Suprapubic skin (tissue), 4 donors: Measurements from ENCODE around the gene SMIM5.

ENCODE experiments used
- CTCF ChIP-seq, 2 donors: fragments of 200-600 bp in 1 of 2; fragments of 450-650 bp in 1 of 2; sonication (generic) in 1 of 2; IDR thresholded peaks; one replicate each; pipeline ENCODE4 v1.5.1; 2016 to 2019; ENCODE audit warnings: antibody characterized with exemption in 2 of 2, mild to moderate bottlenecking in 1 of 2, moderate library complexity in 1 of 2
- POLR2A ChIP-seq, 2 donors: fragments of 450-650 bp; IDR thresholded peaks; one replicate each; pipeline ENCODE4 v1.6.1; 2017; ENCODE audit warnings: antibody characterized with exemption in 2 of 2, mild to moderate bottlenecking in 2 of 2, moderate library complexity in 2 of 2
- POLR2AphosphoS5 ChIP-seq, 3 donors: sonication (generic); formaldehyde crosslinking; IDR thresholded peaks; one replicate each; pipeline ENCODE4 v1.6.1; 2017; ENCODE audit warnings: antibody characterized with exemption in 3 of 3

GRCh38 chr17:75622771-75623273 lies 10.4 kb upstream of the SMIM5 start:
- TF ChIP-seq CTCF (IDR thresholded peaks at IDR 0.05) (no peak), POLR2AphosphoS5 (IDR thresholded peaks at IDR 0.05) (no peak), POLR2A (IDR thresholded peaks at IDR 0.05) (no peak)
